Testis (tissue), 3 donors: ENCODE results near the gene RERE. TPM values are rescaled to one million over a fixed set of nuclear protein-coding genes. Genes with fewer than 3 reads are reported as not detected.

Source experiments
- DNase-seq: peaks from one replicate; pipeline ENCODE4 v3.0.0-alpha.2; 2019
- H3K27ac ChIP-seq, 2 donors: fragments of 200-600 bp; sonication (generic); one replicate each; pipeline ENCODE4 v1.5.1; 2019
- H3K27me3 ChIP-seq: fragments of 200-600 bp; sonication (generic); one replicate; pipeline ENCODE4 v1.5.1; 2019
- H3K36me3 ChIP-seq: fragments of 200-600 bp; sonication (generic); one replicate; pipeline ENCODE4 v1.5.1; 2017; ENCODE audit warnings: low read depth; ENCODE audit errors: missing control alignments
- H3K4me1 ChIP-seq: fragments of 200-600 bp; sonication (generic); one replicate; pipeline ENCODE4 v1.5.1; 2019
- H3K4me3 ChIP-seq, 2 donors: fragments of 200-600 bp; sonication (generic); one replicate each; pipeline ENCODE4 v1.5.1; 2017 to 2019
- H3K9me3 ChIP-seq: fragments of 200-600 bp; sonication (generic); one replicate; pipeline ENCODE4 v1.5.1; 2017
- CTCF ChIP-seq, 3 experiments: fragments of 450-650 bp in 2 of 3; fragments of 200-600 bp in 1 of 3; sonication (generic) in 1 of 3; IDR thresholded peaks; one replicate each; pipeline ENCODE4 v1.5.1; 2016 to 2019; ENCODE audit warnings: antibody characterized with exemption in 3 of 3, mild to moderate bottlenecking in 2 of 3, moderate library complexity in 1 of 3
- POLR2A ChIP-seq: fragments of 450-650 bp; IDR thresholded peaks from one replicate; pipeline ENCODE4 v1.6.1; 2017; ENCODE audit warnings: antibody characterized with exemption, mild to moderate bottlenecking, moderate library complexity
- WGBS, 2 donors: methylation state at CpG; one replicate each; pipeline ENCODE4 v1.1.5; 2018; 5-methylcytosine and 5-hydroxymethylcytosine counted together
- intact Hi-C: fragments of 100-400 bp; cut with DNase I; formaldehyde crosslinking; loops from one replicate; pipeline ENCODE4 v1.15.1; 2023; ENCODE audit warnings: low total_unique reads
- polyA plus RNA-seq: library from polyadenylated mRNA; stranded (reverse); fragments of 350-450 nt; fragmentation: Illumina TruSeq; extraction: RNeasy Lipid Tissue Mini Kit (QIAGEN cat#74804); gene quantifications from one replicate; pipeline ENCODE4 v1.2.3, GENCODE V29; 2014; ENCODE audit warnings: low read depth, low replicate concordance; ENCODE audit not compliant: insufficient read depth
- total RNA-seq, 2 donors: library from RNA; depleted of rRNA; stranded (reverse); fragments of >200 nt; gene quantifications; one replicate each; pipeline ENCODE4 v1.2.3, GENCODE V29; 2016

Gene RERE
- total and polyA plus RNA-seq, 3 donors from 2014 or later: 90.8 to 229 (median 203) TPM

DNA sequence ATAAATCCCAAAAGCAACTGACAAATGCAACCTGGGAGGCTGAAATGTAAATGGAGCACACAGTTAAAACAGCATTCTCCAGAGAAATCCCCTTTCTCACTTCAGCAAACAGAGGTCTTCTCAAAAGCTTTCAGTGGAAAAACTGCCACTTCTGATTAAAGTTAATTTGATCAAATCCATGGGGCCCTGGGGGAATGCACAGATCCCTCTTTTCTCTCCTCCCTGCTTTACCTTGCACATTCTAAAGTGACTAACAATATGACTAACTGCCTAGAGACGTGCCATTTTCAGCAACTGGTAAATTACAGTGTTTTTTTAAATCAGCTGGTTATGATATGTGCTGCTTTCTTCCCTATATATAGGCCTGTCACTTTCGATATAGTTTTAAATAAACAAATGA, 142.5 kb downstream of the RERE start:
- Histone ChIP-seq H3K27ac (no peak overlapping the region), H3K27me3 (no peaks in the 10 kb centered on the region), H3K9me3 (no peaks in the 10 kb centered on the region), H3K4me3 (no peak overlapping the region), H3K36me3 (no peaks in the 10 kb centered on the region), H3K4me1 (peaks cover 12% of the 10 kb centered on the region)
- DNase-seq: no peak
- intact Hi-C loops: loop anchor here (10.0 kb wide), 1 partner anchor 110 kb away; no protein-coding TSS in a partner anchor
- 87 to 92% methylated on average over 2 of the region's 2 CpGs for whole genome bisulfite sequencing, 2 donors
- no peak for TF ChIP-seq POLR2A
- no peak for TF ChIP-seq CTCF (IDR thresholded peaks at IDR 0.05)

DNA sequence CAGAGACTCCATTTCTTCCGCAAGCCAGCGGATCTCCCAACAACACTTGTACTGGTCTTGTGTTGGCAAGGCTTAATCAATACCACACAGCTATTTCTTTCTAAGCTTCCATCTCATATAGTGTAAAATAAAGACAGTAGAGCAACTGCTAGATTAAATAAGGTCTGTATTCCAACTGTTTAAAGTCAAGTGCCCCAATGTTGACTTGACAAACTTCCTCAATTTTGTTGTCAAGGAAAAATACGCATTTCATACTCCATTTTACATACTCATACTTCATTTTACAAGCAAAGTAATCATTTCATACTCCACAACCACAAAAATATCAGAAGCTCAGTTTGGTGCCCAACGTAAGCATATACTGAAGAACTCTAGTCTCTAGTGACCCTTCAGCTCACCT, 143.0 kb downstream of the RERE start:
- H3K27me3 ChIP-seq: no peaks in the 10 kb centered on the region
- H3K36me3 ChIP-seq: no peaks in the 10 kb centered on the region
- no peak for DNase-seq
- intact Hi-C loops: loop anchor here (10.0 kb wide), 1 partner anchor 110 kb away; no protein-coding TSS in a partner anchor
- WGBS, 2 donors: 92 to 95% methylated on average over 4 of the region's 4 CpGs
- H3K27ac ChIP-seq: no peak overlapping the region
- peaks cover 14% of the 10 kb centered on the region for H3K4me1 ChIP-seq
- no peak overlapping the region for H3K4me3 ChIP-seq
- no peaks in the 10 kb centered on the region for H3K9me3 ChIP-seq
- TF ChIP-seq POLR2A (no peak), CTCF (IDR thresholded peaks at IDR 0.05) (no peak)

DNA sequence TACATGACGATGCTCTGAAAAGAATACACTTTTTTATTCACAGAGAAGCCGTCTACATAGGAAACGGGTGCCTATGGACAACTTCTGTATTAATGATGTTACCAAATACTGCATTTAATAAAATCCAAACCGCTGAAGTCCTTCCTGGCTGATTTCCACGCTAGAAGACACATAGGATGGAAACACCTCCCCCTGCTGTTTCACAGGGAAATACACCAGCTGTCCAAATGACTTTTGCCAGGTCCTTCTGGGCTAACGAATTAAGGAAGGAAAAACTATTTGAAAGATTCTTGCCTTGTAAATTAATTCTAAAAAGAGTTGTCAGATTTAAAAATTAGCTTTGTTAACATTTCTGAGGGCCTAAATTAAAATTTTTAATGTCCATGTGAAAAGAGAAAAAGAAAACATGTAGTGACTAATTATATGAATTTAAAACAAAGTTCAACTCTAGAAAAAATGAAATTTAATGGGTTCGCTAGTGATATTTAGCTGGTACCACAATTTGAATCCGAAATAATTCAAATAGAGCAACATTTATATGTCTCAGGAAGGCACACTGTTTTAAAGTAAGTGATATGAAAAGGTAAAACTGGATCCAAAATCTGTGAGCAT, 146.0 kb downstream of the RERE start:
- Histone ChIP-seq H3K27me3 (no peaks in the 10 kb centered on the region), H3K4me3 (no peak overlapping the region), H3K36me3 (no peaks in the 10 kb centered on the region), H3K27ac (no peak overlapping the region), H3K4me1 (peaks cover 18% of the 10 kb centered on the region), H3K9me3 (no peaks in the 10 kb centered on the region)
- DNase-seq: peak; percentile 60
- 37 to 42% methylated on average over 8 of the region's 8 CpGs for WGBS, 2 donors
- TF ChIP-seq CTCF (IDR thresholded peaks at IDR 0.05) (peak; percentile 76 to 83 (median 77)), POLR2A (no peak)
- intact Hi-C loops: loop anchor here (10.0 kb wide), 1 partner anchor 107 kb away; no protein-coding TSS in a partner anchor

- Histone ChIP-seq H3K9me3 (no peaks in the 10 kb centered on the region), H3K4me3 (no peak overlapping the region), H3K36me3 (no peaks in the 10 kb centered on the region), H3K27ac (no peak overlapping the region), H3K27me3 (no peaks in the 10 kb centered on the region), H3K4me1 (peaks cover 21% of the 10 kb centered on the region)
- 87 to 93% methylated on average over 2 of the region's 2 CpGs for WGBS, 2 donors
- intact Hi-C loops: loop anchor here (10.0 kb wide), 1 partner anchor 106 kb away; no protein-coding TSS in a partner anchor
- TF ChIP-seq CTCF (IDR thresholded peaks at IDR 0.05) (no peak), POLR2A (no peak)
- DNase-seq: no peak
Measured at GRCh38 chr1:8670371-8670818, 147.0 kb downstream of the RERE start.
